ENCODE measurements around the gene RPLP1. TPM values are rescaled to one million over a fixed set of nuclear protein-coding genes. Genes with fewer than 3 reads are reported as not detected.

Gene RPLP1
- polyA plus RNA-seq, 1 of the 3 experiments (the other 2 are of a cell fraction) = 1,792 TPM

DNA sequence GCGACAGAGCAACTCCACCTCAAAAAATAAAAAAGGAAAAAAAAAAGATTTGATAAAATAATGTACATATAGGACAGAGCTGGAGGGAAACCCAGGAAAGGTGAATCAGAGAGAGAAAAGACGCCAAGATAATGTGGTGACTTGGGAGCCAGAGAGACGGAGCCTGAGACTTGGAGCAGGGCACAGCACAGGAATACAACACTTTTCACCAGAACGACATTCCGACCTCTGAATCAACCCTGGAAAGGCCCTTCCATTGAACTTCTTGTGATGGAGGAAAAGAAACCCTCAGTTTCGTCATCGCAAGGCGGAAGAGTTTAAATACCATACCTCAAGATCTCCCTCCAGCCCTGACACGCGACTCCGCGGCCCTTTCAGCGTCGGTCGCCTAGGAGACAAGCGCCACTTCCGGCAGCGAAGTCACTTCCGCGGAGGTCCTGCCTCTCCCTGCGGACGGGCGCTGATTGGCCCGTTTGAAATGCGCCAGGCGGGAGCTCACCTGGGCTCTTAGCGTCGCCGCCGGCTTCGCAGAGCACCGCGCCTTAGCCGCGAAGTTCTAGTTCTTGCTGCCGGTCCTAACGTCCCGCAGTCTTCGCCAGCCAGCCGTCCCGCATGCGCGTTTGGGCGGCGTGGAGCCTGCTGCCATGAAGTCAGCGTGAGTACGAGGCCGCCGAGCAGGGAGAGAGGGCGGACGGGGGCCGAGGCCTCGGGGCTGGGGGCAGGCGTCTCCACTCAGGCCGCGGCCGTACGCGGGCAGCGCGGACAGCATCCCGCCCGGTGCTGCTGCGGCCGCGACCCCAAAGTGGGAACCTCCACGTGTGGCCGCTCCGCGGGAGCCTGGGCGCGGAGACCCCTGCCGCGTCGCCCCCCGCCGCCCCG is 38.6 kb upstream of the RPLP1 start, which contains the start of gene KIF23 (continued):
- TF ChIP-seq CTCF (IDR thresholded peaks at IDR 0.05) (no peak), TCF12 (IDR thresholded peaks at IDR 0.05) (no peak), TEAD4 (IDR thresholded peaks at IDR 0.05; ENCODE audit: borderline replicate concordance, insufficient read depth) (no peak), TAF1 (IDR thresholded peaks at IDR 0.05; ENCODE audit: borderline replicate concordance, low read depth, low read length) (peak; percentile 73), FOXM1 (IDR thresholded peaks at IDR 0.05; ENCODE audit: low read depth) (peak; percentile 100), JUND (IDR thresholded peaks at IDR 0.05) (no peak), CHD2 (IDR thresholded peaks at IDR 0.05; ENCODE audit: low read length, partially characterized antibody) (peak; percentile 54), GABPA (IDR thresholded peaks at IDR 0.05; ENCODE audit: low read depth) (peak; percentile 87), MXI1 (IDR thresholded peaks at IDR 0.05; ENCODE audit: low read depth, low read length) (peak; percentile 100), FOSL2 (IDR thresholded peaks at IDR 0.05; ENCODE audit: borderline replicate concordance, low read depth) (no peak), NRF1 (IDR thresholded peaks at IDR 0.05; ENCODE audit: low read depth, low read length) (no peak), YY1 (IDR thresholded peaks at IDR 0.05; ENCODE audit: low read depth) (no peak), SIN3A (IDR thresholded peaks at IDR 0.05; ENCODE audit: borderline replicate concordance, low read depth, low read length) (peak; percentile 99), EP300 (IDR thresholded peaks at IDR 0.05; ENCODE audit: borderline replicate concordance in 1 of 2, low read depth in 1 of 2, low read length in 1 of 2) (no peak), POLR2AphosphoS5 (IDR thresholded peaks at IDR 0.05; ENCODE audit: low read depth, low read length) (peak; percentile 67; the same call in 1 of the 2 replicates), USF1 (IDR thresholded peaks at IDR 0.05; ENCODE audit: borderline replicate concordance, low read depth) (no peak), NFIC (IDR thresholded peaks at IDR 0.05; ENCODE audit: borderline replicate concordance) (no peak)
- TF ChIP-seq, protein P1, sequence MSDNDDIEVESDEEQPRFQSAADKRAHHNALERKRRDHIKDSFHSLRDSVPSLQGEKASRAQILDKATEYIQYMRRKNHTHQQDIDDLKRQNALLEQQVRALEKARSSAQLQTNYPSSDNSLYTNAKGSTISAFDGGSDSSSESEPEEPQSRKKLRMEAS (IDR thresholded peaks at IDR 0.05; ENCODE audit: low read depth) = peak; percentile 85
- TF ChIP-seq, protein P2, sequence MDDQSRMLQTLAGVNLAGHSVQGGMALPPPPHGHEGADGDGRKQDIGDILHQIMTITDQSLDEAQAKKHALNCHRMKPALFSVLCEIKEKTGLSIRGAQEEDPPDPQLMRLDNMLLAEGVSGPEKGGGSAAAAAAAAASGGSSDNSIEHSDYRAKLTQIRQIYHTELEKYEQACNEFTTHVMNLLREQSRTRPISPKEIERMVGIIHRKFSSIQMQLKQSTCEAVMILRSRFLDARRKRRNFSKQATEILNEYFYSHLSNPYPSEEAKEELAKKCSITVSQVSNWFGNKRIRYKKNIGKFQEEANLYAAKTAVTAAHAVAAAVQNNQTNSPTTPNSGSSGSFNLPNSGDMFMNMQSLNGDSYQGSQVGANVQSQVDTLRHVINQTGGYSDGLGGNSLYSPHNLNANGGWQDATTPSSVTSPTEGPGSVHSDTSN (IDR thresholded peaks at IDR 0.05) = no peak
